ENCODE results near the gene GRB10. TPM values are rescaled to one million over a fixed set of nuclear protein-coding genes. Genes with fewer than 3 reads are reported as not detected.
"Not testable (repeated sequence)": the region's sequence is repeated elsewhere in the genome, so short reads cannot be mapped to it uniquely, and the experiment has no call there.

The GRB10 gene
- total RNA-seq, 4 donors from 2014 or later: 32.1 to 50.3 (median 38.1) TPM

DNA sequence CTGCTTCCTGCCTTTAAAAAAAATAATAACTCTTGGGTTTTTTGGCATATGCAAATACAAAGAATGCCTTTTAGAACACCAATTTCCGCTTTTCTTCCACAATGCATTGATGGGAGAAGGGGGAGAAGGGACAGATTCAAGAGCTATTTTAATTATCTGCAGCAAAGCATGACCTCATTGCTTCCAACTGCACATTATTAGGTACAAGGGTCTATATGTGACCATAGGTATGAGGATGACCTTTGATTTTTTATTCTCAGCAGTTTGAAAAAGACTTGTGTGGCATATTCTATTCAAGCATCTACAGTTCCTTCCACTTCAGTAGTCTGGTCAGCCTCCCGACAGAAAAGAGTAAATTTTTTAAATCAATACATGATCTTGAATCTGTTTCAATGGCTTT is 39.7 kb downstream of the GRB10 start:
- Histone ChIP-seq H3K36me3 (no peaks in the 10 kb centered on the region), H3K9me3 (no peaks in the 10 kb centered on the region), H3K27me3 (no peaks in the 10 kb centered on the region), H3K4me1 (peaks cover 0 to 22% (median 0%) of the 10 kb centered on the region in 4 donors), H3K27ac (no peak overlapping the region), H3K4me3 (no peak overlapping the region)
- DNase-seq: no peak
- no peak for TF ChIP-seq POLR2A (IDR thresholded peaks at IDR 0.05)
- TF ChIP-seq, protein P1, sequence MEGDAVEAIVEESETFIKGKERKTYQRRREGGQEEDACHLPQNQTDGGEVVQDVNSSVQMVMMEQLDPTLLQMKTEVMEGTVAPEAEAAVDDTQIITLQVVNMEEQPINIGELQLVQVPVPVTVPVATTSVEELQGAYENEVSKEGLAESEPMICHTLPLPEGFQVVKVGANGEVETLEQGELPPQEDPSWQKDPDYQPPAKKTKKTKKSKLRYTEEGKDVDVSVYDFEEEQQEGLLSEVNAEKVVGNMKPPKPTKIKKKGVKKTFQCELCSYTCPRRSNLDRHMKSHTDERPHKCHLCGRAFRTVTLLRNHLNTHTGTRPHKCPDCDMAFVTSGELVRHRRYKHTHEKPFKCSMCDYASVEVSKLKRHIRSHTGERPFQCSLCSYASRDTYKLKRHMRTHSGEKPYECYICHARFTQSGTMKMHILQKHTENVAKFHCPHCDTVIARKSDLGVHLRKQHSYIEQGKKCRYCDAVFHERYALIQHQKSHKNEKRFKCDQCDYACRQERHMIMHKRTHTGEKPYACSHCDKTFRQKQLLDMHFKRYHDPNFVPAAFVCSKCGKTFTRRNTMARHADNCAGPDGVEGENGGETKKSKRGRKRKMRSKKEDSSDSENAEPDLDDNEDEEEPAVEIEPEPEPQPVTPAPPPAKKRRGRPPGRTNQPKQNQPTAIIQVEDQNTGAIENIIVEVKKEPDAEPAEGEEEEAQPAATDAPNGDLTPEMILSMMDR (IDR thresholded peaks at IDR 0.05): no peak

DNA sequence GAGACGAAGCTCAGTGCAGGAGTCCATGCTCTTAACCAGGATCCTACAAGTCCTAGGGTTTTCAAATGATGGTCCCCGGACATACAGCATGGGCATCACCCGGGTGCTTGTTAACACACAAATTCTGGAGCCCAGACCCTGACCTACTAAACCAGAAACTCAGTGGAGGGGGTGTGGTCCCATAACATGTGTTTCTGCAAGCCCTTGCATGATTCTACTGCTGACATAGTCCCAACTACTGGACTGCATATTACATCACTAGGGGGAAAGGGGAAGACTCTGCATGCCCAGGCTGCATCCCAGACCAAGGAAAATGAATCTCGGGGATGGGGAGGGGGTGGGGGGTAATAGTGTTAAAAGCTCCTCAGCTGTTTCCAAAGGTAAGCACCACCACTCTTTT is 40.3 kb downstream of the GRB10 start:
- H3K9me3 ChIP-seq: no peaks in the 10 kb centered on the region
- H3K4me3 ChIP-seq: no peak overlapping the region
- H3K27ac ChIP-seq: no peak overlapping the region
- TF ChIP-seq, protein P1 (IDR thresholded peaks at IDR 0.05): no peak
- no peak for TF ChIP-seq POLR2A (IDR thresholded peaks at IDR 0.05)
- no peaks in the 10 kb centered on the region for H3K27me3 ChIP-seq
- peaks cover 0 to 22% (median 0%) of the 10 kb centered on the region in 4 donors for H3K4me1 ChIP-seq
- no peaks in the 10 kb centered on the region for H3K36me3 ChIP-seq
- DNase-seq: no peak

DNA sequence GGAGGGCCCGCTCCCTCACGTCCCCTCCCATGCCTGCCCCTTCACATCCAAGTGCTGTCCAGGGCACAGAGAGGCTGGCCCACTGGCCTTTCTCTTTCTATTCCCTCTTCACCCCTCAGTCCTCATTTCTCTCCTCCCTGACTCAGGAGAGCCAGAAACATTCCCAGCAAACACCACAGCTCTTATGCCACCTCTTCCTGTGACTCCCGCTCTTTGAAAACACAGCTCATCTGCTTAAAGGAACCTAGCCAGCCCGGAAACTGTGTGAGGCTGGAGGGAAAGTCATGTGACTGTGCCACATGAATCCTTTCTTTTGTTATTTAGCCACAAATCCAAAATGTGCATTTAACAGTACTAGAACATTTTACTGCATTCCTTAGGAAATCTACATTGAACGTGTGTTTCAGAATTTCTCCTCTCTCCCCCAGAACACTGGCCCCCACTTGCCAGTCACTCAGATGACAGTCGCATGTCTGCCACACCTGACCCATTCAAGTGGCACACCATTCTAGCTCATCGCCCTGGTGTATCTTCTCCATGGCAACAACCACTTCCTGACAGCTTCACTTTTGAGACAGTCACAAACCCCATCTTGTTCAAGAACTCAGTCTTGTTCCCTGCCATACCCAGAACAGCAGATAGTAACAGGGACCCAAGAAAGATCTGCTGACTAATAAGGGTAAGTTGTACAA is 42.8 kb downstream of the GRB10 start:
- no peak overlapping the region for H3K4me3 ChIP-seq
- H3K4me1 ChIP-seq: peaks cover 0 to 22% (median 0%) of the 10 kb centered on the region in 4 donors
- TF ChIP-seq, protein P1 (IDR thresholded peaks at IDR 0.05): no peak
- no peak for TF ChIP-seq POLR2A (IDR thresholded peaks at IDR 0.05)
- H3K36me3 ChIP-seq: no peaks in the 10 kb centered on the region
- no peaks in the 10 kb centered on the region for H3K27me3 ChIP-seq
- peak in 2 of 3 donors; percentile 46 to 59 for DNase-seq
- no peaks in the 10 kb centered on the region for H3K9me3 ChIP-seq
- H3K27ac ChIP-seq: no peak overlapping the region

DNA sequence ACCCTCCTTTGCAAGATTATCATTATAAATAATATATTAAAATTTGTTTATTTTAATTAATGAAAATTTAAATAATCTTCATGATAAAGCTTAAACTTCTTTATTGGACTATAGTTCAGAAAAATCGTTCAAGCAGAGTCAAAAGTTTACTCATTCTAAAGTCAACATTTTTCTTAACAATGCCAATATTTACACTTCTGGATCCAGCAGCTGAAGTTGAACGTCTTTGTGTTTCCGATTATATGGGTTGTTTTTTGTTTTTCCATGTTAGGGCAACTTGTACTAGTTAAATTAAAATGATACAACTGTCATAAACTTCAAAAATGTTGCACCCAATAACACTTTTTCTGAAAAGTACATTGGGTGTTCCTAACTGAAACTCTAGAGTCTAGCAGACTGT is 43.8 kb downstream of the GRB10 start:
- peaks cover 0 to 22% (median 0%) of the 10 kb centered on the region in 4 donors for H3K4me1 ChIP-seq
- no peak for DNase-seq
- H3K27me3 ChIP-seq: no peaks in the 10 kb centered on the region
- no peaks in the 10 kb centered on the region for H3K9me3 ChIP-seq
- no peak overlapping the region for H3K4me3 ChIP-seq
- H3K36me3 ChIP-seq: no peaks in the 10 kb centered on the region
- TF ChIP-seq POLR2A (IDR thresholded peaks at IDR 0.05): no peak
- TF ChIP-seq, protein P1 (IDR thresholded peaks at IDR 0.05): no peak
- no peak overlapping the region for H3K27ac ChIP-seq

DNA sequence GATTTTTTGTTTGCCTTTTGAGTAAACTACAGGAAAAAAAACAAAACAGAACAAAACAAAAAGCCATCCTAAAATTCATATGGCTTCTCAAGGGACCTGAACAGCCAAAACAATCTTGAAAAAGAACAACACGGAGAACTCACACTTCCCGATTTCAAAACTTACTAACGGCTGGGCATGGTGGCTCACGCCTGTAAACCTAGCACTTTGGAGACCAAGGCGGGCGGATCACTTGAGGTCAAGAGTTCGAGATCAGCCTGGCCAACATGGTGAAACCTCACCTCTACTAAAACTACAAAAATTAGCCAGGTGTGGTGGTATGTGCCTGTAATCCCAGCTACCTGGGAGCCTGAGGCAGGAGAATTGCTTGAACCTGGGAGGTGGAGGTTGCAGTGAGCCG is 46.9 kb downstream of the GRB10 start:
- not testable (repeated sequence) for H3K4me3 ChIP-seq, H3K36me3 ChIP-seq, H3K9me3 ChIP-seq, H3K27me3 ChIP-seq, DNase-seq, H3K4me1 ChIP-seq, H3K27ac ChIP-seq

DNA sequence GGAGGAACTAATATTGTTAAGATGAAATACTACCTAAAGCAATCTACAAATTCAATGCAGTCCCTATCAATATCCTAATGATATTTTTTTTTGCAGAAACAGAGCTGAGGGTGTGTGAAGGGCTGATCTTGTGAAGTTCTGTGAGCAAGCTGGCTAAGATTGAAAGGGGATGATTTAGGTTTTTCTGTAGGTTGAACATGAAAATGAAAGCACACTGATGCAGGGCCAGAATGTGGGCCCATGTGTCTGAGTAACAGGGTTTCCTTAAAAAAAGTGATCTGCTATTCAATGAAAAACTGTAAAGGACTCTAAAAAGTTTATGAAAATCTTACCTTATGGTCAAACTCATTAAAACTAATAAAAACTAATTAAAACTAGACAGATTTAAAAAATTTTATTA is 47.4 kb downstream of the GRB10 start:
- H3K4me3 ChIP-seq: no peak overlapping the region
- peaks cover 0 to 5% (median 0%) of the 10 kb centered on the region in 4 donors for H3K4me1 ChIP-seq
- TF ChIP-seq POLR2A (IDR thresholded peaks at IDR 0.05): no peak
- TF ChIP-seq, protein P1 (IDR thresholded peaks at IDR 0.05): no peak

More for the DNA sequence above, 47.4 kb downstream of the GRB10 start:
- no peak overlapping the region for H3K27ac ChIP-seq
- no peaks in the 10 kb centered on the region for H3K36me3 ChIP-seq
- no peak for DNase-seq
- H3K27me3 ChIP-seq: no peaks in the 10 kb centered on the region
- H3K9me3 ChIP-seq: no peaks in the 10 kb centered on the region

Measured in Peyer's patch (tissue), 4 donors.